ENCODE data around the gene LDLRAD1. TPM values are rescaled to one million over a fixed set of nuclear protein-coding genes. Genes with fewer than 3 reads are reported as not detected.

The LDLRAD1 gene
- total and polyA plus RNA-seq, 2 of the 13 experiments (the other 11 are each of a cell fraction or from before 2014, with no cell fraction given) = 2.5 to 14.0 TPM

DNA sequence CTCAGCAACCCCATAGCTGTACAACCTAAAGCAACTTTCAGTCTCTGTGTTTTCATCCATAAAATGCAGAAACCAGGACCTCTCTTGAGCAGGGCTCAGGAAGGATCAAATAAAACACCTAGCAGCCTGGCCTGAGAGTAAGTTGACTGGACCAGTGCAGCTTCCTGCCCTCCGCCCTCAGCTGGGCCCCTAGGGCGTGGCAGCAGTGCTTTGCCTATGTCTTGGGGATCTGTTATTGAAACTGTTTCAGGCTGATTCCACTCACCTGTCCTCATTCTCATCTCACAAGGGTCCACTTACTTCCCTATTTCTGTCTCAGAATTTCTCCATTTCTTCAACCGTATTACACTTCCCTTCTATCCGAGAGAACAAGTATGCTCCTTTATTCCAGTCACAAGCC lies 54.5 kb downstream of the LDLRAD1 start:
- TF ChIP-seq, protein P1, sequence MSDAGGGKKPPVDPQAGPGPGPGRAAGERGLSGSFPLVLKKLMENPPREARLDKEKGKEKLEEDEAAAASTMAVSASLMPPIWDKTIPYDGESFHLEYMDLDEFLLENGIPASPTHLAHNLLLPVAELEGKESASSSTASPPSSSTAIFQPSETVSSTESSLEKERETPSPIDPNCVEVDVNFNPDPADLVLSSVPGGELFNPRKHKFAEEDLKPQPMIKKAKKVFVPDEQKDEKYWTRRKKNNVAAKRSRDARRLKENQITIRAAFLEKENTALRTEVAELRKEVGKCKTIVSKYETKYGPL (CRISPR knock-in tag; IDR thresholded peaks at IDR 0.05) = no peak
- TF ChIP-seq STAG1 (CRISPR knock-in tag; IDR thresholded peaks at IDR 0.05) = no peak
- no peak for TF ChIP-seq CENPT (CRISPR knock-in tag; IDR thresholded peaks at IDR 0.05; ENCODE audit: low read depth)
- TF ChIP-seq ZNF616 (CRISPR knock-in tag; IDR thresholded peaks at IDR 0.05; ENCODE audit: low read depth) = no peak
- ChIA-PET CTCF (ENCODE audit: low intra/inter-chr PET ratio, low total read pairs) (no interaction called here), POLR2A (interaction anchor here (1.5 to 1.8 kb wide), 2 partner anchors 18 to 19 kb away, joined by 4 read pairs; partner anchors contain the start of gene IFT25)
- no peak overlapping the region for H3K4me2 ChIP-seq (ENCODE audit: low read depth, low read length)
- in situ Hi-C loops (cut with HindIII; ENCODE audit: extremely low pct_ligation_motif_present, low pct_unique_long_range_greater_than_20kb) (no loop called here), intact Hi-C loops (cut with micrococcal nuclease; ENCODE audit: unreplicated experiment) (no loop called here)
- no peak overlapping the region for H2AFZ ChIP-seq (ENCODE audit: low read length)
- no peak for ATAC-seq
- FAIRE-seq = no peak
- H4K20me1 ChIP-seq (ENCODE audit: insufficient read depth, low read length) = no peaks in the 10 kb centered on the region
- H3K9me3 ChIP-seq (ENCODE audit: low read length) = no peaks in the 10 kb centered on the region
- H3K79me2 ChIP-seq (ENCODE audit: insufficient read depth, low read length) = no peaks in the 10 kb centered on the region
- peaks cover 21 to 54% of the 10 kb centered on the region in 2 experiments for H3K36me3 ChIP-seq (replicated peaks in 1 of 2; ENCODE audit: control insufficient read depth in 1 of 2, insufficient read depth in 2 of 2, low read length in 2 of 2)
- BruUV-seq (replicated peaks) = no TSS peak
- no peak overlapping the region for H3K4me3 ChIP-seq (replicated peaks in 1 of 3; ENCODE audit: insufficient read depth in 1 of 3, low read depth in 2 of 3, low read length in 3 of 3)
- no peak for DNase-seq (ENCODE audit: low spot score)
- H3K4me1 ChIP-seq (ENCODE audit: insufficient read depth, low read length) = peaks cover 28% of the 10 kb centered on the region
- H3K9ac ChIP-seq (ENCODE audit: insufficient read depth, low read depth, low read length) = no peak overlapping the region
- WGBS (ENCODE audit: low lambda C conversion rate) = over 99% methylated on average over 4 of the region's 4 CpGs
- no peaks in the 10 kb centered on the region for H3K27me3 ChIP-seq (ENCODE audit: control insufficient read depth in 1 of 2, insufficient read depth in 2 of 2, low read length in 2 of 2)
- H3K27ac ChIP-seq (ENCODE audit: extremely low read length, insufficient read depth, low read length) = no peak overlapping the region

DNA sequence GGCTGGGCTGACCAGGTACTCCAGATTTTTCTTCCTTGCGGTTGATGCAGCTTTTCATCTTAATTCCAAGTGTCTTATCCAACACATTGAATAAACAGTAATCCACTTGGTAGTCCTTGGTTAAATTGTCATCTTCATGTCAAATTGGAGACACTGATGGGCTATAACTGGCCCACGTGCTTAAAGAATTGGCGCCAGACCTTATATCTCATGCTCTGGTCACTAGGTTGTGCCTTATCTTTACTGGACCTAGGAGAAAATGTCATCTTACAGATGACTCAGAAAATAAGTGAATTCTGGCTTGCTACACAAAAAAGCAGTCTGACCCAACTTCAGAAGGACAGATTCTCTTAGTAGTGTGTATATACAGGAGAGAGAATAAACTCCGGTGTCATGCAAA lies 55.6 kb downstream of the LDLRAD1 start:
- Histone ChIP-seq H3K4me3 (replicated peaks in 1 of 3; ENCODE audit: insufficient read depth in 1 of 3, low read depth in 2 of 3, low read length in 3 of 3) (no peak overlapping the region), H4K20me1 (ENCODE audit: insufficient read depth, low read length) (no peaks in the 10 kb centered on the region), H2AFZ (ENCODE audit: low read length) (no peak overlapping the region), H3K79me2 (ENCODE audit: insufficient read depth, low read length) (peaks cover 2% of the 10 kb centered on the region), H3K4me1 (ENCODE audit: insufficient read depth, low read length) (peaks cover 19% of the 10 kb centered on the region), H3K36me3 (replicated peaks in 1 of 2; ENCODE audit: control insufficient read depth in 1 of 2, insufficient read depth in 2 of 2, low read length in 2 of 2) (peaks cover 20 to 60% of the 10 kb centered on the region in 2 experiments), H3K4me2 (ENCODE audit: low read depth, low read length) (no peak overlapping the region), H3K27ac (ENCODE audit: extremely low read length, insufficient read depth, low read length) (no peak overlapping the region), H3K27me3 (ENCODE audit: control insufficient read depth in 1 of 2, insufficient read depth in 2 of 2, low read length in 2 of 2) (no peaks in the 10 kb centered on the region), H3K9ac (ENCODE audit: insufficient read depth, low read depth, low read length) (no peak overlapping the region), H3K9me3 (ENCODE audit: low read length) (no peaks in the 10 kb centered on the region)
- no TSS peak for BruUV-seq (replicated peaks)
- no peak for DNase-seq (ENCODE audit: low spot score)
- ChIA-PET CTCF (ENCODE audit: low intra/inter-chr PET ratio, low total read pairs) (no interaction called here), POLR2A (no interaction called here)
- ATAC-seq = no peak
- no peak for TF ChIP-seq ZNF263 (CRISPR knock-in tag; IDR thresholded peaks at IDR 0.05)
- TF ChIP-seq RFX5 (IDR thresholded peaks at IDR 0.05; ENCODE audit: low read depth, low read length) = no peak
- TF ChIP-seq ZBTB42 (CRISPR knock-in tag; IDR thresholded peaks at IDR 0.05) = no peak
- TF ChIP-seq ZNF343 (CRISPR knock-in tag; IDR thresholded peaks at IDR 0.05) = no peak
- no peak for TF ChIP-seq ARNT2 (CRISPR knock-in tag; IDR thresholded peaks at IDR 0.05; ENCODE audit: low read depth)
- FAIRE-seq = no peak
- in situ Hi-C loops (cut with HindIII; ENCODE audit: extremely low pct_ligation_motif_present, low pct_unique_long_range_greater_than_20kb) = no loop called here
- 97% methylated on average over 4 of the region's 4 CpGs for WGBS (ENCODE audit: low lambda C conversion rate)
- intact Hi-C loops (cut with micrococcal nuclease; ENCODE audit: unreplicated experiment) = no loop called here

Measured in HepG2 (cell line).